DND-41 (cell line): Measurements from ENCODE around the gene SPINK9.

Experiments
- ATAC-seq: fragments of 200-7000 bp; cut with Tn5 transposase; 3 replicates; pipeline ENCODE4 v1.9.1; 2021; ENCODE audit warnings: low read depth; ENCODE audit not compliant: insufficient read depth
- DNase-seq: peaks from one replicate; pipeline ENCODE4 v3.0.0-alpha.2; 2020
- H2AFZ ChIP-seq: 2 replicates; pipeline ENCODE4 v1.6.0; 2012; ENCODE audit warnings: low read depth, low read length
- H3K27ac ChIP-seq: 2 replicates; pipeline ENCODE4 v1.5.1; 2012; ENCODE audit warnings: low read length, inconsistent platforms
- H3K27me3 ChIP-seq: fragments of 200-600 bp; sonication (generic); 2 replicates; pipeline ENCODE4 v1.6.0; 2012; ENCODE audit warnings: low read length, mild to moderate bottlenecking, inconsistent platforms; ENCODE audit not compliant: insufficient read depth, poor library complexity
- H3K36me3 ChIP-seq: 2 replicates; pipeline ENCODE4 v1.5.1; 2012; ENCODE audit warnings: low read length, inconsistent platforms; ENCODE audit not compliant: insufficient read depth
- H3K4me1 ChIP-seq: 2 replicates; pipeline ENCODE4 v1.5.1; 2012; ENCODE audit warnings: mild to moderate bottlenecking, low read length; ENCODE audit not compliant: insufficient read depth
- H3K4me2 ChIP-seq: 2 replicates; pipeline ENCODE4 v1.6.0; 2012; ENCODE audit warnings: mild to moderate bottlenecking, moderate library complexity, low read length, inconsistent platforms; ENCODE audit not compliant: insufficient read depth
- H3K4me3 ChIP-seq, 2 experiments: fragments of 200-600 bp in 1 of 2; shearing (Covaris generic) in 1 of 2; 2 replicates each; pipeline ENCODE4 v1.5.1; 2012 to 2016; ENCODE audit warnings: inconsistent platforms in 2 of 2, low read length in 2 of 2, mild to moderate bottlenecking in 2 of 2, low read depth in 1 of 2, moderate library complexity in 1 of 2
- H3K79me2 ChIP-seq: 2 replicates; pipeline ENCODE4 v1.6.0; 2012; ENCODE audit warnings: low read length, inconsistent platforms; ENCODE audit not compliant: insufficient read depth
- H3K9ac ChIP-seq: 2 replicates; pipeline ENCODE4 v1.6.0; 2012; ENCODE audit warnings: low read depth, mild to moderate bottlenecking, inconsistent platforms, low read length, moderate library complexity
- H3K9me3 ChIP-seq: 2 replicates; pipeline ENCODE4 v1.5.1; 2012; ENCODE audit warnings: low read length, moderate library complexity, mild to moderate bottlenecking, inconsistent platforms; ENCODE audit not compliant: insufficient read depth, severe bottlenecking
- H4K20me1 ChIP-seq: 2 replicates; pipeline ENCODE4 v1.6.0; 2012; ENCODE audit warnings: low read length; ENCODE audit not compliant: insufficient read depth
- EZH2 ChIP-seq: IDR thresholded peaks from 3 replicates; pipeline ENCODE4 v1.6.1; 2012; ENCODE audit warnings: borderline replicate concordance, low read depth, mild to moderate bottlenecking, moderate library complexity, low read length, inconsistent platforms; ENCODE audit not compliant: severe bottlenecking
- TF ChIP-seq, protein P1 (sequence below): IDR thresholded peaks from 2 replicates; pipeline ENCODE4 v1.5.1; 2012; ENCODE audit warnings: borderline replicate concordance, low read length, moderate library complexity, mild to moderate bottlenecking; ENCODE audit not compliant: poor library complexity, severe bottlenecking; ENCODE audit errors: extremely low read depth

The SPINK9 gene

DNA sequence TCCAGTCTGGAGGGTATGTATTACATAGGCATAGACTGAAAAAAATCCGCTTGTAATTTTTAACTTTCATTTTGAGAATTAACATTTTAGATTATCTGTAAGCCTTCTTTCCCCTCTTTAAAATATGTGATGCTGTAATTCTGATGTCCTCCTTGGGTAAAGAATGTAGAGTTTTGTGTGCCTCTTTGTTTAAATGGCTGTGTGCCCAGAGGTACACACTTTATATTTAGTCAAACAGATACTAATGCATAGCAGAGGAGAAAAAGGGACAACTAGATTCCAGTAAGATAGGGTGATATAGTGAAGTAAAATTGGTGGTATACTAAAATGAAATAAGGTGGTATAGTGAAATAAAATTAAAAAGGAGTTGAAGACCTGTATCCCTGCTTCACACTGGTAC, 49.7 kb downstream of the SPINK9 start:
- Histone ChIP-seq H3K9ac (peak overlapping the region; percentile 76), H4K20me1 (peaks cover 25% of the 10 kb centered on the region; the same call in 1 of the 2 replicates), H3K4me1 (peaks cover 39% of the 10 kb centered on the region), H2AFZ (no peak overlapping the region), H3K4me2 (peak overlapping the region; percentile 89), H3K9me3 (no peaks in the 10 kb centered on the region), H3K79me2 (peaks cover 62% of the 10 kb centered on the region), H3K36me3 (peaks cover 10% of the 10 kb centered on the region; the same call in 1 of the 2 replicates), H3K27me3 (no peaks in the 10 kb centered on the region), H3K4me3 (peak overlapping the region; percentile 74 to 89; a peak in 3 of 4 replicates), H3K27ac (no peak overlapping the region)
- TF ChIP-seq, protein P1, sequence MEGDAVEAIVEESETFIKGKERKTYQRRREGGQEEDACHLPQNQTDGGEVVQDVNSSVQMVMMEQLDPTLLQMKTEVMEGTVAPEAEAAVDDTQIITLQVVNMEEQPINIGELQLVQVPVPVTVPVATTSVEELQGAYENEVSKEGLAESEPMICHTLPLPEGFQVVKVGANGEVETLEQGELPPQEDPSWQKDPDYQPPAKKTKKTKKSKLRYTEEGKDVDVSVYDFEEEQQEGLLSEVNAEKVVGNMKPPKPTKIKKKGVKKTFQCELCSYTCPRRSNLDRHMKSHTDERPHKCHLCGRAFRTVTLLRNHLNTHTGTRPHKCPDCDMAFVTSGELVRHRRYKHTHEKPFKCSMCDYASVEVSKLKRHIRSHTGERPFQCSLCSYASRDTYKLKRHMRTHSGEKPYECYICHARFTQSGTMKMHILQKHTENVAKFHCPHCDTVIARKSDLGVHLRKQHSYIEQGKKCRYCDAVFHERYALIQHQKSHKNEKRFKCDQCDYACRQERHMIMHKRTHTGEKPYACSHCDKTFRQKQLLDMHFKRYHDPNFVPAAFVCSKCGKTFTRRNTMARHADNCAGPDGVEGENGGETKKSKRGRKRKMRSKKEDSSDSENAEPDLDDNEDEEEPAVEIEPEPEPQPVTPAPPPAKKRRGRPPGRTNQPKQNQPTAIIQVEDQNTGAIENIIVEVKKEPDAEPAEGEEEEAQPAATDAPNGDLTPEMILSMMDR, result no peak
- no peak for TF ChIP-seq EZH2
- no peak for ATAC-seq
- no peak for DNase-seq

DNA sequence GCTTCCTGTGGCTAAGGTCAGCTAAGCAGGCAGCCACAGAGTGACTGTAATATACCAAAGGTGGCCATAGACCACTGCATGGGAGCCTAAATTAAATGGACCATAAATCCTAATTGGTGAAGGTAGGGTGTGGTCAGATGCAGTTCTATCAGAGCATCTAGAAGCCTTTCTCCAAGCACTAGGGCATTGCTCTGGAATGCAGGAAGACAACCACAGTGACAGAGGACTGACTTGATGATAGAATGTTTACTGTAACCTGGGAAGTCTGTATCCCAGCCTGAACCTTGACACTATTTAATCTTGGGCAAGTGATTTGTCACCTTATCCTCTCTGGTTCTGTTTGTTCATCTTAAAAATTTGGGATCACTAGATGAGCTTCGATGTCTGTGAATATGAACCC, 50.7 kb downstream of the SPINK9 start:
- Histone ChIP-seq H3K36me3 (peaks cover 10% of the 10 kb centered on the region; the same call in 1 of the 2 replicates), H3K4me1 (peaks cover 37% of the 10 kb centered on the region), H3K4me2 (peak overlapping the region; percentile 89), H3K9ac (no peak overlapping the region), H3K27ac (no peak overlapping the region), H3K27me3 (no peaks in the 10 kb centered on the region), H3K9me3 (no peaks in the 10 kb centered on the region), H3K79me2 (peaks cover 71% of the 10 kb centered on the region), H2AFZ (no peak overlapping the region), H4K20me1 (peaks cover 28% of the 10 kb centered on the region; the same call in 1 of the 2 replicates), H3K4me3 (no peak overlapping the region)
- DNase-seq (no peak), ATAC-seq (no peak)
- TF ChIP-seq, protein P1, result no peak
- no peak for TF ChIP-seq EZH2

DNA sequence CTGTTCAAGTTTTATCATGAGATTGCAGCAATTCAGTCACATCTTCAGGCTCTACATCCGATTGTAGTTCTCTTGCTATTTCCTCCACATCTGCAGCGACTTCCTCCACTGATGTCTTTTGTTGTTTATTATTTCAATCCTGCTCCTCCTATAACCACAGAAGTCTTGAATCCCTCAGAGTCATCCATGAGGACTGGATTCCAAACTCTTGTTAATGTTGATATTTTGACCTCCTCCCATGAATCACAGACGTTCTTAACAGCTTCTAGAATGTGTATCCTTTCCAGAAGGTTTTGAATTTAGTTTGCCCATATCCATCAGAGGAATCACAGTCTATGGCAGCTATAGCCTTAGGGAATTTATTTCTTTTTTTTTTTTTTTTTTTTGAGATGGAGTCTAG, 52.0 kb downstream of the SPINK9 start:
- H3K4me3 ChIP-seq, result no peak overlapping the region
- H4K20me1 ChIP-seq, result peaks cover 34% of the 10 kb centered on the region; the same call in 1 of the 2 replicates
- H3K4me1 ChIP-seq, result peaks cover 32% of the 10 kb centered on the region
- no peaks in the 10 kb centered on the region for H3K9me3 ChIP-seq
- H2AFZ ChIP-seq, result no peak overlapping the region
- TF ChIP-seq EZH2, result no peak
- TF ChIP-seq, protein P1, result no peak
- H3K27me3 ChIP-seq, result no peaks in the 10 kb centered on the region
- H3K9ac ChIP-seq, result no peak overlapping the region
- DNase-seq (no peak), ATAC-seq (no peak)
- no peak overlapping the region for H3K27ac ChIP-seq
- peaks cover 10% of the 10 kb centered on the region; the same call in 1 of the 2 replicates for H3K36me3 ChIP-seq
- peaks cover 82% of the 10 kb centered on the region for H3K79me2 ChIP-seq
- no peak overlapping the region for H3K4me2 ChIP-seq

DNA sequence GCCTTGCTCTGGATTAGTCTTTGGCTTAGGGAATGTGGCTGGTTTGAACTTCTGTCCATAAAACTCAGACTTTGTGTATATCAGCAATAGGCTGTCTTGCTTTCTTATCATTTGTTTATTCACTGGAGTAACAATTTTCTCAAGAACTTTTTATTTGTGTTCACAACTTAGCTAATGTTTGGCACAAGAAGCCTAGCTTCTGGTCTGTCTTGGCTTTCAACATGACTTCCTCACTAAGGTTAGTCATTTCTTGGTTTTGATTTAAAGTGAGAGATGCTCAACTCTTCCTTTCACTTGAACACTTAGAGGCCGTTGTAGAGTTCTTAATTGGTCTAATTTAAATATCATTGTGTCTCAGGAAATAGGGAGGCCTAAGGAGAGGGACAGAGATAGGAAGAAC, 53.3 kb downstream of the SPINK9 start:
- H4K20me1 ChIP-seq, result peaks cover 45% of the 10 kb centered on the region; the same call in 1 of the 2 replicates
- no peaks in the 10 kb centered on the region for H3K27me3 ChIP-seq

More for the DNA sequence above, 53.3 kb downstream of the SPINK9 start:
- Histone ChIP-seq H3K9me3 (no peaks in the 10 kb centered on the region), H2AFZ (no peak overlapping the region), H3K4me3 (no peak overlapping the region), H3K9ac (no peak overlapping the region), H3K36me3 (peaks cover 10% of the 10 kb centered on the region; the same call in 1 of the 2 replicates), H3K4me2 (no peak overlapping the region), H3K27ac (no peak overlapping the region), H3K4me1 (peaks cover 23% of the 10 kb centered on the region), H3K79me2 (peaks cover 96% of the 10 kb centered on the region)
- ATAC-seq (no peak), DNase-seq (no peak)
- no peak for TF ChIP-seq EZH2
- TF ChIP-seq, protein P1, result no peak
